Memory B cell (primary cell): ENCODE results near the gene ORAI1.
A peak's percentile ranks its signal among the peaks of the same experiment; 100 is the strongest.

Experiments used
- ATAC-seq: fragments of 150-1000 bp; cut with Tn5 transposase; 2 replicates; pipeline ENCODE4 v1.10.0; 2021; ENCODE audit warnings: low read depth, mild to moderate bottlenecking, moderate library complexity
- DNase-seq, 2 donors: peaks; one replicate each; pipeline ENCODE4 v3.0.0; 2022; ENCODE audit warnings: low spot score in 2 of 2
- H3K27ac Mint-ChIP-seq: one replicate; pipeline ENCODE4 v1.8.0; 2022; ENCODE audit warnings: mild to moderate bottlenecking, moderate library complexity, mixed read lengths
- H3K27me3 Mint-ChIP-seq: one replicate; pipeline ENCODE4 v1.8.0; 2022; ENCODE audit warnings: mixed read lengths
- H3K36me3 Mint-ChIP-seq: one replicate; pipeline ENCODE4 v1.8.0; 2022; ENCODE audit warnings: mild to moderate bottlenecking, mixed read lengths
- H3K4me1 Mint-ChIP-seq: one replicate; pipeline ENCODE4 v1.8.0; 2022; ENCODE audit warnings: mixed read lengths
- H3K4me3 Mint-ChIP-seq: one replicate; pipeline ENCODE4 v1.8.0; 2022; ENCODE audit warnings: mild to moderate bottlenecking, moderate library complexity, mixed read lengths
- H3K9me3 Mint-ChIP-seq: one replicate; pipeline ENCODE4 v1.8.0; 2022; ENCODE audit warnings: mixed read lengths

Gene ORAI1

DNA sequence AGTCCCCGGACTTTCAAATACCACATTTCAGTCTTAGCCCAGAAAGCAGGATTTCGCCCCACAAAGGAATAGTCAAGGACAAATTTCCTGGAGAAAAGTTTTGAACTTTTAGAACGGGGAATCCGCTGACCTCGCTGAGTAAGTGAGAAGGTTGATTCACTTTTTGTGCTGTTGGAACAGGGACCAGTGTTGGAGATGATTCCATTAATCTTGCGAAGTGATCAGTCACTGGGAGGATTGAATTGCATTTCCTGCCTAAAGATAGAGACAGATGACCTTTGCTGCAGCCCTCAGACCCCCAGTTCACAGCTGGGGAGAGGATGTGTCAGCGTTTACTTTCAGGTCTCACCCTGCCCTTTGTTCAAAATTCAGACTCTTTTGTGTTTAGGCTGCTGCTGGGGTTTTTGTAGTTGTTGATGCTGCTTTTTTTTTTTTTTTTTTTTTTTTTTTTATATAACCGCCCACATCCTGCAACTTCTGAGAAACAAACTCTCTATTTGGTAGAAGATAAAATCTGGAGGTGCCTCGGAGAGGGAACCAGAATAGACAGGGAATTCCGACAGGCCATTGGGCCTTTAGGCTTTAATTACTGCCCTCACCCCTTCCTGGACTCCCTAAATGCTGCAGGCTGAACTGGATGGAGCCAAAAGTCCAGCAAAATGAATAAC lies 35.7 kb upstream of the ORAI1 start:
- H3K4me1 Mint-ChIP-seq: peaks cover 15% of the 10 kb centered on the region
- peak overlapping the region; percentile 75 for H3K4me3 Mint-ChIP-seq
- no peaks in the 10 kb centered on the region for H3K27me3 Mint-ChIP-seq
- no peaks in the 10 kb centered on the region for H3K36me3 Mint-ChIP-seq
- peak overlapping the region; percentile 96 for H3K27ac Mint-ChIP-seq
- DNase-seq (peak; percentile 52 to 60), ATAC-seq (peak; percentile 47)
- H3K9me3 Mint-ChIP-seq: no peaks in the 10 kb centered on the region

- Mint-ChIP-seq H3K4me1 (peaks cover 15% of the 10 kb centered on the region), H3K36me3 (no peaks in the 10 kb centered on the region), H3K27ac (peak overlapping the region; percentile 64), H3K4me3 (no peak overlapping the region), H3K27me3 (no peaks in the 10 kb centered on the region), H3K9me3 (no peaks in the 10 kb centered on the region)
- ATAC-seq (no peak), DNase-seq (no peak)
These were observed 34.0 kb upstream of the ORAI1 start for GRCh38 chr12:121592320-121592719.

DNA sequence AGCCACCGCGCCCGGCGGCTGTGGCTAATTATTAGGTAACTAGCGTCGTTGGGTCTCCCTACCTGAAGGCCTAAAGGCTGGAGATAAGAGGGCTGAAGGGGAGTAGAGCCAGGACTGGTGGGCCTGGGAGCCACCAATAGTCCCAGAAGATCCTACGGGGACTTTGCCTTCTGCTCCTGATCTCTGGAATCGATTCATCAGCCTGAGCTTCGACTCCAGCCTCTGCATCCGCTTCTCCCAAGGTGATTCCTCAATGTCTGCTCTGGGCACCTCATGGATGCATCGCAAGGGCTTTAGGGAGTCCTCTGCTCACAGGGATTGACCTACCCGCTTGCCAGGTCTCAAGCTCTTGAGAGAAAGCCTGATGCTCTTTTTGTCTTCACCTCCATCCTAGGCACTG lies 30.8 kb upstream of the ORAI1 start:
- H3K4me3 Mint-ChIP-seq: no peak overlapping the region
- ATAC-seq: no peak
- no peaks in the 10 kb centered on the region for H3K27me3 Mint-ChIP-seq
- H3K27ac Mint-ChIP-seq: no peak overlapping the region
- H3K4me1 Mint-ChIP-seq: peaks cover 14% of the 10 kb centered on the region
- no peaks in the 10 kb centered on the region for H3K9me3 Mint-ChIP-seq
- DNase-seq: no peak
- no peaks in the 10 kb centered on the region for H3K36me3 Mint-ChIP-seq

DNA sequence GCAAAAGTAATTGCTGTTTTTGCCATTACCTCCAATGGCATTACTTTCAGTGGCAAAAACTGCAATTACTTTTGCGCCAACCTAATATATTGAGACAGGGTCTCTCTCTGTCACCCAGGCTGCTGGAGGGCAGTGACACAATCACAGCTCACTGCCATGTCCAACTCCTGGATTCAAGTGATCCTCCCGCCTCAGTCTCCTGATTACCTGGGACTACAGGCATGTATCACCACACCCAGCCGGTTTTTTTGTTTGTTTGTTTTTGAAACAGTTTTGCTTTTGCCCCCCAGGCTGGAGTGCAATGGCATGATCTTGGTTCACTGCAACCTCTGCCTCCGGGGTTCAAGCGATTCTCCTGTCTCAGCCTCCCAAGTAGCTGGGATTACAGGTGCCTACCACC lies 29.8 kb upstream of the ORAI1 start:
- Mint-ChIP-seq H3K4me1 (peaks cover 6% of the 10 kb centered on the region), H3K36me3 (no peaks in the 10 kb centered on the region), H3K27ac (no peak overlapping the region), H3K4me3 (no peak overlapping the region), H3K9me3 (no peaks in the 10 kb centered on the region), H3K27me3 (no peaks in the 10 kb centered on the region)
- DNase-seq (no peak), ATAC-seq (no peak)

- H3K36me3 Mint-ChIP-seq: no peaks in the 10 kb centered on the region
- DNase-seq (no peak), ATAC-seq (no peak)
- no peak overlapping the region for H3K4me3 Mint-ChIP-seq
- no peak overlapping the region for H3K27ac Mint-ChIP-seq
- no peaks in the 10 kb centered on the region for H3K9me3 Mint-ChIP-seq
- no peaks in the 10 kb centered on the region for H3K27me3 Mint-ChIP-seq
- H3K4me1 Mint-ChIP-seq: no peaks in the 10 kb centered on the region
These were observed 25.5 kb upstream of the ORAI1 start for GRCh38 chr12:121600702-121601336.

DNA sequence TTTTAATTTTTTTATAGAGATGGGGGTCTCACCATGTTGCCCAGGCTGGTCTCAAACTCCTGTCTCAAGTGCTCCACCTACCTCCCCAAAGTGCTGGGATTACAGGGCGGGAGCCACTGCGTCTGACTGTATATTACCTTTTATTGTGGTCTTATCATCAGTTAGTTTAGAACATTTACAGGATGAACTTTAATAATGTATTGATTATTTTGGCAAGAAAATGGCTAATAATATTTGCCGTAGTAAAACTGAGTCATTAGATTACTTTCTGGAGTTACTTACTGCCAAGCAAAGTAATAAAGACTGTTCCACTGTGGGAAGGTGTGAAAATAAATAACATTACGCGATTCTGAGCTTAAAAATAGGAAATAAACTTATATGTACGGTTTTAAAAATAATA lies 23.6 kb upstream of the ORAI1 start:
- DNase-seq (no peak), ATAC-seq (no peak)
- Mint-ChIP-seq H3K36me3 (no peaks in the 10 kb centered on the region), H3K27ac (no peak overlapping the region), H3K4me3 (no peak overlapping the region), H3K9me3 (no peaks in the 10 kb centered on the region), H3K4me1 (no peaks in the 10 kb centered on the region), H3K27me3 (no peaks in the 10 kb centered on the region)

GRCh38 chr12:121603581-121603980 lies 22.7 kb upstream of the ORAI1 start:
- Mint-ChIP-seq H3K4me3 (no peak overlapping the region), H3K4me1 (no peaks in the 10 kb centered on the region), H3K9me3 (no peaks in the 10 kb centered on the region), H3K27ac (no peak overlapping the region), H3K27me3 (peaks cover 2% of the 10 kb centered on the region), H3K36me3 (no peaks in the 10 kb centered on the region)
- DNase-seq (no peak), ATAC-seq (no peak)

DNA sequence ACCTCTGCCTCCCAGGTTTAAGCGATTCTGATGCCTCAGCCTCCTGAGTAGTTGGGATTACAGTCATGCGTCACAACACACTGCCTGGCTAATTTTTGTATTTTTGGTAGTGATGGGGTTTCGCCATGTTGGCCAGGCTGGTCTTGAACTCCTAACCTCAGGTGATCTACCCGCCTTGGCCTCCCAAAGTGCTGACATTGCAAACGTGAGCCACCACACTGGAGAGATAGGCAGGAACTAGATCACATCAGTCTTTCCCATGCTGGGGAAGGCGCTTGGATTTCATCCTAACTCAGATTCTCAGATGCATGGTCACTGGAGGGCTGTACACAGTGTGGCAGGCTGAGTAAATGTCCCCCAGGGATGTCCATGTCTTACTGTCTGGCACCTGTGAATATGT lies 18.0 kb upstream of the ORAI1 start:
- ATAC-seq (no peak), DNase-seq (no peak)
- Mint-ChIP-seq H3K9me3 (no peaks in the 10 kb centered on the region), H3K4me3 (no peak overlapping the region), H3K27ac (no peak overlapping the region), H3K36me3 (no peaks in the 10 kb centered on the region), H3K4me1 (no peaks in the 10 kb centered on the region), H3K27me3 (peaks cover 2% of the 10 kb centered on the region)

GRCh38 chr12:121610239-121611149 lies 15.8 kb upstream of the ORAI1 start:
- no peaks in the 10 kb centered on the region for H3K9me3 Mint-ChIP-seq
- H3K4me1 Mint-ChIP-seq: peaks cover 5% of the 10 kb centered on the region
- DNase-seq (no peak), ATAC-seq (no peak)
- peaks cover 2% of the 10 kb centered on the region for H3K27me3 Mint-ChIP-seq
- H3K4me3 Mint-ChIP-seq: no peak overlapping the region
- H3K36me3 Mint-ChIP-seq: no peaks in the 10 kb centered on the region
- H3K27ac Mint-ChIP-seq: no peak overlapping the region

DNA sequence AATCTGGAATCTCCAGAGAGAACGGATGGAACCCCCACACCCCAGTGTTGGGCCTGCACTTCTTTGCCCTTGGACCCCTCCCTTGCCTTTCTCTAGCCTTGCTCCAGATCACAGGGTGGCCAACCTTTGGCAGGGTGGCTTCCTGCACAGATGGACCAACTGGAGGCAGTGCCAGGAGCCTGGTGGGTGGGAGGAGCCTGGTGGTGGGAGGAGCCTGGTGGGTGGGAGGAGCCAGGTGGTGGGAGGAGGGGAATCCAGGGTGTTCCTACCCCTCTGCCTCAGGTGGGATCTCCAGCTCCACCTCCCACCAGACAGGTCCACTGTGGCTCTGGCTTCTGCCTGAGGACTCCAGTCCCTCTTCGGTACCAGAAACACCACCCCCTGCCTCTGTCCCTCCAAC lies 15.0 kb upstream of the ORAI1 start:
- Mint-ChIP-seq H3K4me1 (peaks cover 5% of the 10 kb centered on the region), H3K36me3 (no peaks in the 10 kb centered on the region), H3K4me3 (no peak overlapping the region), H3K27ac (no peak overlapping the region), H3K27me3 (peaks cover 2% of the 10 kb centered on the region), H3K9me3 (no peaks in the 10 kb centered on the region)
- DNase-seq: no peak
- ATAC-seq: no peak

DNA sequence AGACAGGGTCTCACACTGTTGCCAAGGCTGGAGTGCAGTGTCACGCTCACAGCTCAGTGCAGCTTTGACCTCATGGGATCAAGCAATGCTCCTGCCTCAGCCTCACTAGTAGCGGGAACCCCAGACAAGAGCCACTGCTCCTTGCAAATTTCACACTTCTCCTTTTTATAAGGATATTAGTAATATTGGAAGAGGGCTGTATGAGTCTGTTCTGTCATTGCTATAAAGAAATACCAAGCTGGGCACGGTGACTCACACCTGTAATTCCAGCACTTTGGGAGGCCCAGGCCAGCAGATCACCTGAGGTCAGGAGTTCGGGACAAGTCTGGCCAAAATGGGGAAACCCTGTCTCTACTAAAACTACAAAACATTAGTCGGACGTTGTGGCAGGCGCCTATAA lies 12.9 kb upstream of the ORAI1 start:
- H3K36me3 Mint-ChIP-seq: no peaks in the 10 kb centered on the region
- H3K27ac Mint-ChIP-seq: no peak overlapping the region
- ATAC-seq (no peak), DNase-seq (no peak)
- H3K9me3 Mint-ChIP-seq: no peaks in the 10 kb centered on the region
- peaks cover 6% of the 10 kb centered on the region for H3K4me1 Mint-ChIP-seq
- peaks cover 1% of the 10 kb centered on the region for H3K27me3 Mint-ChIP-seq
- H3K4me3 Mint-ChIP-seq: no peak overlapping the region

GRCh38 chr12:121614872-121615467 lies 11.4 kb upstream of the ORAI1 start:
- H3K27me3 Mint-ChIP-seq: no peaks in the 10 kb centered on the region
- H3K27ac Mint-ChIP-seq: no peak overlapping the region
- H3K36me3 Mint-ChIP-seq: no peaks in the 10 kb centered on the region
- no peak overlapping the region for H3K4me3 Mint-ChIP-seq
- ATAC-seq (peak; percentile 61), DNase-seq (no peak)
- H3K9me3 Mint-ChIP-seq: no peaks in the 10 kb centered on the region
- H3K4me1 Mint-ChIP-seq: peaks cover 11% of the 10 kb centered on the region

- Mint-ChIP-seq H3K4me3 (no peak overlapping the region), H3K9me3 (no peaks in the 10 kb centered on the region), H3K27me3 (no peaks in the 10 kb centered on the region), H3K36me3 (no peaks in the 10 kb centered on the region), H3K27ac (no peak overlapping the region), H3K4me1 (peaks cover 11% of the 10 kb centered on the region)
- peak; percentile 34 for ATAC-seq
- no peak for DNase-seq
These were observed 7.6 kb upstream of the ORAI1 start for GRCh38 chr12:121618659-121619233.
